ENCODE measurements around the gene ZNF70. TPM values are rescaled to one million over a fixed set of nuclear protein-coding genes. Genes with fewer than 3 reads are reported as not detected.
A peak's percentile ranks its signal among the peaks of the same experiment; 100 is the strongest.

Gene ZNF70
- total and polyA plus RNA-seq, 2 of the 13 experiments (the other 11 are each of a cell fraction or from before 2014, with no cell fraction given), result 0.62 to 3.6 TPM

- 0 out of 2 replicates have a peak, but pooled peaks have one; percentile 32 for TF ChIP-seq ZNF335 (CRISPR knock-in tag; IDR thresholded peaks at IDR 0.05)
- TF ChIP-seq ZSCAN9 (CRISPR knock-in tag; IDR thresholded peaks at IDR 0.05; ENCODE audit: borderline replicate concordance), result 0 out of 2 replicates have a peak, but pooled peaks have one; percentile 15
- TF ChIP-seq FOXO1 (CRISPR knock-in tag; IDR thresholded peaks at IDR 0.05), result peak; percentile 37; the same call in 1 of the 2 replicates
- TF ChIP-seq ZNF280D (CRISPR knock-in tag; IDR thresholded peaks at IDR 0.05), result peak; percentile 58; the same call in 1 of the 2 replicates
- TF ChIP-seq FOXA3 (CRISPR knock-in tag; IDR thresholded peaks at IDR 0.05), result peak; percentile 69
- TF ChIP-seq NONO (IDR thresholded peaks at IDR 0.05), result no peak
- 0 out of 2 replicates have a peak, but pooled peaks have one; percentile 43 for TF ChIP-seq NONO (CRISPR knock-in tag; conservative IDR thresholded peaks at IDR 0.05)
- TF ChIP-seq ZSCAN29 (CRISPR knock-in tag; conservative IDR thresholded peaks at IDR 0.05), result no peak
- TF ChIP-seq KLF16 (CRISPR knock-in tag; IDR thresholded peaks at IDR 0.05), result peak in 1 of 2 experiments; percentile 76; a peak in 2 of 4 replicates
- peak; percentile 28; the same call in 1 of the 2 replicates for TF ChIP-seq ZNF746 (CRISPR knock-in tag; IDR thresholded peaks at IDR 0.05)
- TF ChIP-seq PAF1 (CRISPR knock-in tag; IDR thresholded peaks at IDR 0.05), result 0 out of 2 replicates have a peak, but pooled peaks have one; percentile 77
- TF ChIP-seq HCFC1 (IDR thresholded peaks at IDR 0.05; ENCODE audit: low read depth, low read length), result no peak
- 0 out of 2 replicates have a peak, but pooled peaks have one; percentile 24 for TF ChIP-seq MTA1 (CRISPR knock-in tag; IDR thresholded peaks at IDR 0.05; ENCODE audit: borderline replicate concordance)
- no peak for TF ChIP-seq ZNF569 (CRISPR knock-in tag; IDR thresholded peaks at IDR 0.05; ENCODE audit: borderline replicate concordance)
- TF ChIP-seq RXRB (CRISPR knock-in tag; IDR thresholded peaks at IDR 0.05; ENCODE audit: borderline replicate concordance), result peak; percentile 54; the same call in 1 of the 2 replicates
- TF ChIP-seq, protein P1, sequence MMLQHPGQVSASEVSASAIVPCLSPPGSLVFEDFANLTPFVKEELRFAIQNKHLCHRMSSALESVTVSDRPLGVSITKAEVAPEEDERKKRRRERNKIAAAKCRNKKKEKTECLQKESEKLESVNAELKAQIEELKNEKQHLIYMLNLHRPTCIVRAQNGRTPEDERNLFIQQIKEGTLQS (CRISPR knock-in tag; IDR thresholded peaks at IDR 0.05), result peak; percentile 75; the same call in 1 of the 2 replicates
- TF ChIP-seq ZKSCAN1 (IDR thresholded peaks at IDR 0.05; ENCODE audit: low read length), result 0 out of 2 replicates have a peak, but pooled peaks have one; percentile 13
- TF ChIP-seq SOX13 (IDR thresholded peaks at IDR 0.05), result no peak
- TF ChIP-seq SOX13 (CRISPR knock-in tag; conservative IDR thresholded peaks at IDR 0.05 in 1 of 2, IDR thresholded peaks at IDR 0.05 in 1 of 2), result 0 out of 4 replicates have a peak, but pooled peaks of 1 of the 2 experiments have one; percentile 24
- no peak for TF ChIP-seq U2AF1 (optimal IDR thresholded peaks at IDR 0.05; ENCODE audit: low read depth, low read length)
- TF ChIP-seq CCDC6 (CRISPR knock-in tag; IDR thresholded peaks at IDR 0.05), result peak; percentile 77
- TF ChIP-seq SOX5 (CRISPR knock-in tag; IDR thresholded peaks at IDR 0.05; ENCODE audit: borderline replicate concordance), result peak; percentile 32; the same call in 1 of the 2 replicates
- TF ChIP-seq FOXK1 (CRISPR knock-in tag; IDR thresholded peaks at IDR 0.05; ENCODE audit: borderline replicate concordance, low read depth), result peak; percentile 82; the same call in 1 of the 2 replicates
- TF ChIP-seq IRX3 (CRISPR knock-in tag; IDR thresholded peaks at IDR 0.05; ENCODE audit: borderline replicate concordance, low read depth), result no peak
- peak; percentile 64; the same call in 1 of the 2 replicates for TF ChIP-seq MYPOP (CRISPR knock-in tag; IDR thresholded peaks at IDR 0.05)
Measured at GRCh38 chr22:23764899-23765881, 14.3 kb upstream of the ZNF70 start (continued).
